Fibroblast of skin of back (primary cell): ENCODE data around the gene AMN.

ENCODE experiments used
- DNase-seq: peaks from one replicate; pipeline ENCODE4 v3.0.0-alpha.2; 2013

AMN gene

GRCh38 chr14:102966681-102967505 is 44.4 kb downstream of the AMN start:
- no peak for DNase-seq

GRCh38 chr14:102967506-102967795 is 45.0 kb downstream of the AMN start:
- no peak for DNase-seq

GRCh38 chr14:102968306-102968705 is 45.8 kb downstream of the AMN start:
- DNase-seq, result no peak

GRCh38 chr14:102969060-102969791 is 46.8 kb downstream of the AMN start:
- DNase-seq, result no peak

GRCh38 chr14:102969901-102970300 is 47.4 kb downstream of the AMN start:
- DNase-seq, result no peak

GRCh38 chr14:102970496-102970895 is 48.0 kb downstream of the AMN start:
- DNase-seq, result no peak

GRCh38 chr14:102971314-102971713 is 48.9 kb downstream of the AMN start:
- no peak for DNase-seq

- DNase-seq, result no peak
Observed at GRCh38 chr14:102971836-102972606, 49.6 kb downstream of the AMN start.

GRCh38 chr14:102973706-102974285 is 51.3 kb downstream of the AMN start:
- DNase-seq, result no peak

GRCh38 chr14:102975662-102976061 is 53.2 kb downstream of the AMN start:
- DNase-seq, result no peak

GRCh38 chr14:102977475-102977874 is 55.0 kb downstream of the AMN start:
- no peak for DNase-seq

- no peak for DNase-seq
Observed at GRCh38 chr14:102979406-102979805, 56.9 kb downstream of the AMN start.

- DNase-seq, result no peak
Observed at GRCh38 chr14:102980409-102980810, 57.9 kb downstream of the AMN start.
